GM23338 (cell line): Measurements from ENCODE around the gene SP2.

Source experiments
- CREB1 ChIP-seq: fragments of 250-450 bp; sonication (Bioruptor Pico); IDR thresholded peaks from 2 replicates; pipeline ENCODE4 v1.5.0; 2020; ENCODE audit warnings: low read depth, mild to moderate bottlenecking, moderate library complexity
- EZH2 ChIP-seq: fragments of 200-600 bp; sonication (generic); IDR thresholded peaks from one replicate; pipeline ENCODE4 v1.8.0; 2017; ENCODE audit warnings: antibody characterized with exemption, mild to moderate bottlenecking, low read depth; ENCODE audit not compliant: unreplicated experiment
- EZH2phosphoT487 ChIP-seq: fragments of 200-600 bp; sonication (generic); IDR thresholded peaks from one replicate; pipeline ENCODE4 v1.8.1; 2018; ENCODE audit warnings: antibody characterized with exemption; ENCODE audit not compliant: unreplicated experiment
- JUNB ChIP-seq: IDR thresholded peaks from one replicate; pipeline ENCODE4 v1.6.1; 2016; ENCODE audit warnings: antibody characterized with exemption; ENCODE audit not compliant: unreplicated experiment
- NANOG ChIP-seq: IDR thresholded peaks from 2 replicates; pipeline ENCODE4 v1.6.1; 2016; ENCODE audit warnings: antibody characterized with exemption, borderline replicate concordance
- POLR2AphosphoS5 ChIP-seq: IDR thresholded peaks from 2 replicates; pipeline ENCODE4 v1.6.1; 2016; ENCODE audit warnings: antibody characterized with exemption, low read depth
- STAT1 ChIP-seq: IDR thresholded peaks from one replicate; pipeline ENCODE4 v1.6.1; 2016; ENCODE audit warnings: antibody characterized with exemption; ENCODE audit not compliant: unreplicated experiment
- ZNF114 ChIP-seq: fragments of 250-450 bp; sonication (Bioruptor Pico); IDR thresholded peaks from 2 replicates; pipeline ENCODE4 v1.5.0; 2020; ENCODE audit warnings: mild to moderate bottlenecking, moderate library complexity
- ZNF331 ChIP-seq: fragments of 250-450 bp; sonication (Bioruptor Pico); IDR thresholded peaks from 2 replicates; pipeline ENCODE4 v1.5.0; 2020; ENCODE audit warnings: low read depth, mild to moderate bottlenecking, moderate library complexity
- TF ChIP-seq, protein P1 (sequence below), 2 experiments: fragments of 200-600 bp in 1 of 2; sonication (generic) in 1 of 2; conservative IDR thresholded peaks; 2 replicates each; pipeline versions ENCODE4 v1.5.1 to v1.6.1; 2016 to 2017; ENCODE audit warnings: antibody characterized with exemption in 2 of 2, low read depth in 2 of 2, mild to moderate bottlenecking in 2 of 2, moderate library complexity in 1 of 2
- TF ChIP-seq, protein P2 (sequence below): IDR thresholded peaks from one replicate; pipeline ENCODE4 v1.6.1; 2018; ENCODE audit warnings: antibody characterized with exemption; ENCODE audit not compliant: unreplicated experiment

DNA sequence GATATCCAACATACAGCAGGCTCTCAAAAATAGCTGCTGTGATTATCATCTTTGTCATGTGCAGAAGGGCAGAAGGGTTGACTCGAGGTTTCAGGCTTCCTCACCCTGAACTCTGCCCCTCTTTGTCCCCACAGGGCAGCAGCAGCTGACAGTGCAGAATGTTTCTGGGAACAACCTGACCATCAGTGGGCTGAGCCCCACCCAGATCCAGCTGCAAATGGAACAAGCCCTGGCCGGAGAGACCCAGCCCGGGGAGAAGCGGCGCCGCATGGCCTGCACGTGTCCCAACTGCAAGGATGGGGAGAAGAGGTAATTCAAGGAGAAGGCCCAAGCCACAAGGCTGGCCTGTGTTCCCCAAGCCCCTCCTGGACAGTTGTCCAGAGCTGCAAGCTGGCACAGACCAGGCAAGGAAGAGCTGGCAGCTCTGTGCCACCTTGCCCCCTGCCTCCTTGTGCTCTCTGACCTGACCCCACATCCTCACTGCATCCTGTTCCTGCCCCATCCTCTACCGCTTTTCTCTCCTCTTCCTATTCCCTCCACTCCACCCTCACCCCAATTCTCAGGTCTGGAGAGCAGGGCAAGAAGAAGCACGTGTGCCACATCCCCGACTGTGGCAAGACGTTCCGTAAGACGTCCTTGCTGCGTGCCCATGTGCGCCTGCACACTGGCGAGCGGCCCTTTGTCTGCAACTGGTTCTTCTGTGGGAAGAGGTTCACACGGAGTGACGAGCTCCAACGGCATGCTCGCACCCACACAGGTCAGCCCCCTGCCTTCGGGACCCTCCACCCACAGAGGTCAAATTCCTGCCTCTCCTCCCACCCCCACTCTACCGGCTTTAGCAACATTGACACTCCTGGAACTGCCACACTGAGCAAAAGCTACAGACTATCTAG, 29.0 kb downstream of the SP2 start:
- TF ChIP-seq, protein P1, sequence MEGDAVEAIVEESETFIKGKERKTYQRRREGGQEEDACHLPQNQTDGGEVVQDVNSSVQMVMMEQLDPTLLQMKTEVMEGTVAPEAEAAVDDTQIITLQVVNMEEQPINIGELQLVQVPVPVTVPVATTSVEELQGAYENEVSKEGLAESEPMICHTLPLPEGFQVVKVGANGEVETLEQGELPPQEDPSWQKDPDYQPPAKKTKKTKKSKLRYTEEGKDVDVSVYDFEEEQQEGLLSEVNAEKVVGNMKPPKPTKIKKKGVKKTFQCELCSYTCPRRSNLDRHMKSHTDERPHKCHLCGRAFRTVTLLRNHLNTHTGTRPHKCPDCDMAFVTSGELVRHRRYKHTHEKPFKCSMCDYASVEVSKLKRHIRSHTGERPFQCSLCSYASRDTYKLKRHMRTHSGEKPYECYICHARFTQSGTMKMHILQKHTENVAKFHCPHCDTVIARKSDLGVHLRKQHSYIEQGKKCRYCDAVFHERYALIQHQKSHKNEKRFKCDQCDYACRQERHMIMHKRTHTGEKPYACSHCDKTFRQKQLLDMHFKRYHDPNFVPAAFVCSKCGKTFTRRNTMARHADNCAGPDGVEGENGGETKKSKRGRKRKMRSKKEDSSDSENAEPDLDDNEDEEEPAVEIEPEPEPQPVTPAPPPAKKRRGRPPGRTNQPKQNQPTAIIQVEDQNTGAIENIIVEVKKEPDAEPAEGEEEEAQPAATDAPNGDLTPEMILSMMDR (conservative IDR thresholded peaks at IDR 0.05; ENCODE audit: low read depth in 2 of 2) = no peak
- TF ChIP-seq EZH2 = no peak
- TF ChIP-seq, protein P2, sequence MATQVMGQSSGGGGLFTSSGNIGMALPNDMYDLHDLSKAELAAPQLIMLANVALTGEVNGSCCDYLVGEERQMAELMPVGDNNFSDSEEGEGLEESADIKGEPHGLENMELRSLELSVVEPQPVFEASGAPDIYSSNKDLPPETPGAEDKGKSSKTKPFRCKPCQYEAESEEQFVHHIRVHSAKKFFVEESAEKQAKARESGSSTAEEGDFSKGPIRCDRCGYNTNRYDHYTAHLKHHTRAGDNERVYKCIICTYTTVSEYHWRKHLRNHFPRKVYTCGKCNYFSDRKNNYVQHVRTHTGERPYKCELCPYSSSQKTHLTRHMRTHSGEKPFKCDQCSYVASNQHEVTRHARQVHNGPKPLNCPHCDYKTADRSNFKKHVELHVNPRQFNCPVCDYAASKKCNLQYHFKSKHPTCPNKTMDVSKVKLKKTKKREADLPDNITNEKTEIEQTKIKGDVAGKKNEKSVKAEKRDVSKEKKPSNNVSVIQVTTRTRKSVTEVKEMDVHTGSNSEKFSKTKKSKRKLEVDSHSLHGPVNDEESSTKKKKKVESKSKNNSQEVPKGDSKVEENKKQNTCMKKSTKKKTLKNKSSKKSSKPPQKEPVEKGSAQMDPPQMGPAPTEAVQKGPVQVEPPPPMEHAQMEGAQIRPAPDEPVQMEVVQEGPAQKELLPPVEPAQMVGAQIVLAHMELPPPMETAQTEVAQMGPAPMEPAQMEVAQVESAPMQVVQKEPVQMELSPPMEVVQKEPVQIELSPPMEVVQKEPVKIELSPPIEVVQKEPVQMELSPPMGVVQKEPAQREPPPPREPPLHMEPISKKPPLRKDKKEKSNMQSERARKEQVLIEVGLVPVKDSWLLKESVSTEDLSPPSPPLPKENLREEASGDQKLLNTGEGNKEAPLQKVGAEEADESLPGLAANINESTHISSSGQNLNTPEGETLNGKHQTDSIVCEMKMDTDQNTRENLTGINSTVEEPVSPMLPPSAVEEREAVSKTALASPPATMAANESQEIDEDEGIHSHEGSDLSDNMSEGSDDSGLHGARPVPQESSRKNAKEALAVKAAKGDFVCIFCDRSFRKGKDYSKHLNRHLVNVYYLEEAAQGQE = no peak
- no peak for TF ChIP-seq EZH2phosphoT487
- TF ChIP-seq POLR2AphosphoS5 = no peak
- TF ChIP-seq ZNF114 (CRISPR knock-in tag) = no peak
- no peak for TF ChIP-seq CREB1 (CRISPR knock-in tag)
- TF ChIP-seq STAT1 = no peak
- no peak for TF ChIP-seq JUNB
- no peak for TF ChIP-seq ZNF331 (CRISPR knock-in tag)
- TF ChIP-seq NANOG = no peak
